Activated CD4-positive, alpha-beta T cell treated with anti-CD3 and anti-CD28 coated beads, Interleukin-2, amount 10 ng/mL, durations not matched to agents 7 days and 5 days (primary cell): ENCODE results near the gene C19orf44. TPM values are rescaled to one million over a fixed set of nuclear protein-coding genes. Genes with fewer than 3 reads are reported as not detected.
A peak's percentile ranks its signal among the peaks of the same experiment; 100 is the strongest.
"Not testable (repeated sequence)": the region's sequence is repeated elsewhere in the genome, so short reads cannot be mapped to it uniquely, and the experiment has no call there.

Experiments
- CTCF ChIA-PET: fragments of 350-600 bp; sonication (Branson Sonifier 250); formaldehyde crosslinking; loops from one replicate; lab custom pipeline; 2021; ENCODE audit warnings: antibody characterized with exemption; lab: Charles Lee
- POLR2A ChIA-PET: fragments of 350-600 bp; sonication (Branson Sonifier 250); formaldehyde crosslinking; loops from one replicate; lab custom pipeline; 2021; ENCODE audit warnings: antibody characterized with exemption; lab: Charles Lee
- DNase-seq: peaks from one replicate; pipeline ENCODE4 v3.0.0-alpha.2; 2020
- H3K27ac Mint-ChIP-seq: one replicate; pipeline ENCODE4 v1.8.0; 2021; ENCODE audit warnings: mild to moderate bottlenecking, moderate library complexity, mixed read lengths
- H3K27me3 Mint-ChIP-seq: one replicate; pipeline ENCODE4 v1.8.0; 2021; ENCODE audit warnings: mixed read lengths
- H3K36me3 Mint-ChIP-seq: one replicate; pipeline ENCODE4 v1.8.0; 2021; ENCODE audit warnings: low read depth, mixed read lengths
- H3K4me1 Mint-ChIP-seq: one replicate; pipeline ENCODE4 v1.8.0; 2021; ENCODE audit warnings: mixed read lengths
- H3K4me3 Mint-ChIP-seq: one replicate; pipeline ENCODE4 v1.8.0; 2021; ENCODE audit warnings: mild to moderate bottlenecking, moderate library complexity, mixed read lengths
- H3K9me3 Mint-ChIP-seq: one replicate; pipeline ENCODE4 v1.8.0; 2021; ENCODE audit warnings: mixed read lengths
- total RNA-seq, 2 experiments: library from RNA; stranded (reverse); gene quantifications; one replicate each; pipeline ENCODE4 v1.2.3, GENCODE V29; 2021

The C19orf44 gene
- total RNA-seq, 2 experiments from 2014 or later, result 3.1 to 3.9 TPM

- H3K36me3 Mint-ChIP-seq, result no peaks in the 10 kb centered on the region
- peak overlapping the region; percentile 5 for H3K27ac Mint-ChIP-seq
- peaks cover 27% of the 10 kb centered on the region for H3K4me1 Mint-ChIP-seq
- ChIA-PET CTCF (interaction anchor here (1.2 kb wide), 1 partner anchor 123 kb away, joined by 3 read pairs; no protein-coding TSS in a partner anchor), POLR2A (no interaction called here)
- H3K4me3 Mint-ChIP-seq, result no peak overlapping the region
- no peak for DNase-seq
- no peaks in the 10 kb centered on the region for H3K27me3 Mint-ChIP-seq
- H3K9me3 Mint-ChIP-seq, result no peaks in the 10 kb centered on the region
Observed at GRCh38 chr19:16458391-16459341, 37.5 kb upstream of the C19orf44 start.

GRCh38 chr19:16459680-16460079, 36.5 kb upstream of the C19orf44 start:
- Mint-ChIP-seq H3K27me3 (no peaks in the 10 kb centered on the region), H3K4me1 (peaks cover 25% of the 10 kb centered on the region), H3K4me3 (no peak overlapping the region), H3K36me3 (no peaks in the 10 kb centered on the region), H3K9me3 (no peaks in the 10 kb centered on the region), H3K27ac (no peak overlapping the region)
- ChIA-PET POLR2A (no interaction called here), CTCF (no interaction called here)
- no peak for DNase-seq

GRCh38 chr19:16460454-16460853, 35.7 kb upstream of the C19orf44 start:
- CTCF ChIA-PET, result interaction anchor here (1.0 kb wide), 1 partner anchor 9 kb away, joined by 5 read pairs; no protein-coding TSS in a partner anchor
- no peaks in the 10 kb centered on the region for H3K36me3 Mint-ChIP-seq
- DNase-seq, result no peak
- peaks cover 25% of the 10 kb centered on the region for H3K4me1 Mint-ChIP-seq
- no peak overlapping the region for H3K27ac Mint-ChIP-seq
- no peaks in the 10 kb centered on the region for H3K9me3 Mint-ChIP-seq
- H3K27me3 Mint-ChIP-seq, result no peaks in the 10 kb centered on the region
- H3K4me3 Mint-ChIP-seq, result no peak overlapping the region
- POLR2A ChIA-PET, result no interaction called here

GRCh38 chr19:16461630-16462051, 34.6 kb upstream of the C19orf44 start:
- CTCF ChIA-PET, result interaction anchor here (0.6 to 1.0 kb wide), 2 partner anchors 8 to 171 kb away, joined by 5 read pairs; no protein-coding TSS in a partner anchor
- Mint-ChIP-seq H3K9me3 (no peaks in the 10 kb centered on the region), H3K36me3 (no peaks in the 10 kb centered on the region), H3K4me1 (peaks cover 26% of the 10 kb centered on the region), H3K27ac (peak overlapping the region; percentile 10), H3K27me3 (no peaks in the 10 kb centered on the region), H3K4me3 (no peak overlapping the region)
- POLR2A ChIA-PET, result no interaction called here
- DNase-seq, result no peak

GRCh38 chr19:16462757-16463250, 33.4 kb upstream of the C19orf44 start:
- H3K4me3 Mint-ChIP-seq, result no peak overlapping the region

GRCh38 chr19:16463341-16463990, 32.7 kb upstream of the C19orf44 start:
- no peaks in the 10 kb centered on the region for H3K27me3 Mint-ChIP-seq
- no peak for DNase-seq
- H3K4me3 Mint-ChIP-seq, result no peak overlapping the region
- peaks cover 20% of the 10 kb centered on the region for H3K4me1 Mint-ChIP-seq
- no peaks in the 10 kb centered on the region for H3K36me3 Mint-ChIP-seq
- no peaks in the 10 kb centered on the region for H3K9me3 Mint-ChIP-seq
- peak overlapping the region; percentile 20 for H3K27ac Mint-ChIP-seq
- ChIA-PET POLR2A (no interaction called here), CTCF (interaction anchor here (0.9 to 1.2 kb wide), 2 partner anchors 9 to 21 kb away, joined by 3 read pairs; no protein-coding TSS in a partner anchor)

More at GRCh38 chr19:16462757-16463250, 33.4 kb upstream of the C19orf44 start:
- no peaks in the 10 kb centered on the region for H3K36me3 Mint-ChIP-seq
- no peak overlapping the region for H3K27ac Mint-ChIP-seq
- CTCF ChIA-PET, result interaction anchor here (0.5 to 0.9 kb wide), 3 partner anchors 21 to 271 kb away, joined by 3 read pairs; no protein-coding TSS in a partner anchor
- DNase-seq, result no peak
- H3K4me1 Mint-ChIP-seq, result peaks cover 23% of the 10 kb centered on the region
- POLR2A ChIA-PET, result no interaction called here
- no peaks in the 10 kb centered on the region for H3K9me3 Mint-ChIP-seq
- no peaks in the 10 kb centered on the region for H3K27me3 Mint-ChIP-seq

GRCh38 chr19:16463991-16464575, 32.1 kb upstream of the C19orf44 start:
- Mint-ChIP-seq H3K9me3 (no peaks in the 10 kb centered on the region), H3K27me3 (no peaks in the 10 kb centered on the region), H3K4me1 (peaks cover 22% of the 10 kb centered on the region), H3K27ac (no peak overlapping the region), H3K36me3 (no peaks in the 10 kb centered on the region), H3K4me3 (no peak overlapping the region)
- ChIA-PET POLR2A (no interaction called here), CTCF (interaction anchor here (0.6 to 1.2 kb wide), 4 partner anchors 10 to 29 kb away, joined by 3 read pairs; no protein-coding TSS in a partner anchor)
- no peak for DNase-seq

GRCh38 chr19:16465239-16465638, 31.0 kb upstream of the C19orf44 start:
- Mint-ChIP-seq H3K36me3 (no peaks in the 10 kb centered on the region), H3K27ac (no peak overlapping the region), H3K4me3 (no peak overlapping the region), H3K4me1 (peaks cover 32% of the 10 kb centered on the region), H3K27me3 (no peaks in the 10 kb centered on the region), H3K9me3 (no peaks in the 10 kb centered on the region)
- no peak for DNase-seq
- ChIA-PET CTCF (interaction anchor here (1.0 to 1.1 kb wide), 2 partner anchors 23 to 30 kb away, joined by 3 read pairs; no protein-coding TSS in a partner anchor), POLR2A (no interaction called here)

GRCh38 chr19:16466802-16467427, 29.3 kb upstream of the C19orf44 start:
- H3K27ac Mint-ChIP-seq, H3K27me3 Mint-ChIP-seq, H3K9me3 Mint-ChIP-seq, H3K4me3 Mint-ChIP-seq, H3K36me3 Mint-ChIP-seq, CTCF ChIA-PET, DNase-seq, POLR2A ChIA-PET: not testable (repeated sequence)
- peaks cover 42% of the 10 kb centered on the region for H3K4me1 Mint-ChIP-seq

GRCh38 chr19:16467581-16467980, 28.6 kb upstream of the C19orf44 start:
- no peak for DNase-seq
- H3K27ac Mint-ChIP-seq, result no peak overlapping the region
- H3K27me3 Mint-ChIP-seq, result no peaks in the 10 kb centered on the region
- ChIA-PET POLR2A (no interaction called here), CTCF (interaction anchor here (0.8 to 1.4 kb wide), 3 partner anchors 10 to 15 kb away, joined by 3 to 4 read pairs (median 3); no protein-coding TSS in a partner anchor)
- peaks cover 42% of the 10 kb centered on the region for H3K4me1 Mint-ChIP-seq
- no peaks in the 10 kb centered on the region for H3K9me3 Mint-ChIP-seq
- no peaks in the 10 kb centered on the region for H3K36me3 Mint-ChIP-seq
- H3K4me3 Mint-ChIP-seq, result no peak overlapping the region

- Mint-ChIP-seq H3K4me3 (peak overlapping the region; percentile 88), H3K9me3 (peaks cover 2% of the 10 kb centered on the region), H3K36me3 (no peaks in the 10 kb centered on the region), H3K4me1 (peaks cover 37% of the 10 kb centered on the region), H3K27me3 (no peaks in the 10 kb centered on the region), H3K27ac (no peak overlapping the region)
- ChIA-PET CTCF (interaction anchor here (0.6 kb wide), 2 partner anchors 24 to 115 kb away, joined by 3 to 4 read pairs; no protein-coding TSS in a partner anchor), POLR2A (no interaction called here)
- DNase-seq, result no peak
Observed at GRCh38 chr19:16470541-16470910, 25.7 kb upstream of the C19orf44 start.
